ENCODE data around the gene DBF4B. TPM values are rescaled to one million over a fixed set of nuclear protein-coding genes. Genes with fewer than 3 reads are reported as not detected.
A peak's percentile ranks its signal among the peaks of the same experiment; 100 is the strongest.

Gene DBF4B
- total RNA-seq, 1 donor from 2014 or later = 2.6 TPM

GRCh38 chr17:44767493-44767892 lies 59.0 kb downstream of the DBF4B start:
- Histone ChIP-seq H3K4me3 (ENCODE audit: low read length in 3 of 3) (no peak overlapping the region), H3K27me3 (ENCODE audit: control insufficient read depth in 3 of 3, insufficient read depth in 3 of 3, low read length in 3 of 3) (peaks cover 0 to 8% (median 3%) of the 10 kb centered on the region in 3 donors), H3K36me3 (ENCODE audit: control insufficient read depth in 3 of 3, insufficient read depth in 3 of 3, low read length in 3 of 3) (no peaks in the 10 kb centered on the region), H3K4me1 (ENCODE audit: control insufficient read depth in 3 of 3, insufficient read depth in 3 of 3, low read length in 3 of 3) (peaks cover 0 to 2% (median 0%) of the 10 kb centered on the region in 3 donors), H3K27ac (ENCODE audit: low read depth, low read length) (no peak overlapping the region), H3K9me3 (ENCODE audit: control insufficient read depth in 3 of 3, low read length in 3 of 3) (no peaks in the 10 kb centered on the region), H3K9ac (ENCODE audit: low read depth in 1 of 3, low read length in 3 of 3) (no peak overlapping the region)

GRCh38 chr17:44768505-44769142 lies 60.2 kb downstream of the DBF4B start:
- no peak overlapping the region for H3K4me3 ChIP-seq (ENCODE audit: low read length in 3 of 3)
- H3K4me1 ChIP-seq (ENCODE audit: control insufficient read depth in 3 of 3, insufficient read depth in 3 of 3, low read length in 3 of 3) = peaks cover 0 to 2% (median 0%) of the 10 kb centered on the region in 3 donors
- H3K36me3 ChIP-seq (ENCODE audit: control insufficient read depth in 3 of 3, insufficient read depth in 3 of 3, low read length in 3 of 3) = no peaks in the 10 kb centered on the region
- no peak overlapping the region for H3K9ac ChIP-seq (ENCODE audit: low read depth in 1 of 3, low read length in 3 of 3)
- peaks cover 6 to 19% (median 7%) of the 10 kb centered on the region in 3 donors for H3K27me3 ChIP-seq (ENCODE audit: control insufficient read depth in 3 of 3, insufficient read depth in 3 of 3, low read length in 3 of 3)
- H3K27ac ChIP-seq (ENCODE audit: low read depth, low read length) = no peak overlapping the region
- no peaks in the 10 kb centered on the region for H3K9me3 ChIP-seq (ENCODE audit: control insufficient read depth in 3 of 3, low read length in 3 of 3)

GRCh38 chr17:44769230-44769629 lies 60.8 kb downstream of the DBF4B start:
- Histone ChIP-seq H3K9ac (ENCODE audit: low read depth in 1 of 3, low read length in 3 of 3) (no peak overlapping the region), H3K4me1 (ENCODE audit: control insufficient read depth in 3 of 3, insufficient read depth in 3 of 3, low read length in 3 of 3) (peaks cover 0 to 2% (median 1%) of the 10 kb centered on the region in 3 donors), H3K4me3 (ENCODE audit: low read length in 3 of 3) (no peak overlapping the region), H3K27me3 (ENCODE audit: control insufficient read depth in 3 of 3, insufficient read depth in 3 of 3, low read length in 3 of 3) (peaks cover 6 to 19% (median 8%) of the 10 kb centered on the region in 3 donors), H3K9me3 (ENCODE audit: control insufficient read depth in 3 of 3, low read length in 3 of 3) (no peaks in the 10 kb centered on the region), H3K27ac (ENCODE audit: low read depth, low read length) (no peak overlapping the region), H3K36me3 (ENCODE audit: control insufficient read depth in 3 of 3, insufficient read depth in 3 of 3, low read length in 3 of 3) (no peaks in the 10 kb centered on the region)

- Histone ChIP-seq H3K9me3 (ENCODE audit: control insufficient read depth in 3 of 3, low read length in 3 of 3) (no peaks in the 10 kb centered on the region), H3K4me3 (ENCODE audit: low read length in 3 of 3) (no peak overlapping the region), H3K27me3 (ENCODE audit: control insufficient read depth in 3 of 3, insufficient read depth in 3 of 3, low read length in 3 of 3) (peaks cover 6 to 19% (median 10%) of the 10 kb centered on the region in 3 donors), H3K9ac (ENCODE audit: low read depth in 1 of 3, low read length in 3 of 3) (no peak overlapping the region), H3K4me1 (ENCODE audit: control insufficient read depth in 3 of 3, insufficient read depth in 3 of 3, low read length in 3 of 3) (peaks cover under 1 to 6% (median 2%) of the 10 kb centered on the region in 3 donors), H3K36me3 (ENCODE audit: control insufficient read depth in 3 of 3, insufficient read depth in 3 of 3, low read length in 3 of 3) (no peaks in the 10 kb centered on the region), H3K27ac (ENCODE audit: low read depth, low read length) (no peak overlapping the region)
Observed at GRCh38 chr17:44769647-44770084, 61.2 kb downstream of the DBF4B start.

- no peaks in the 10 kb centered on the region for H3K9me3 ChIP-seq (ENCODE audit: control insufficient read depth in 3 of 3, low read length in 3 of 3)
- peaks cover 6 to 19% (median 10%) of the 10 kb centered on the region in 3 donors for H3K27me3 ChIP-seq (ENCODE audit: control insufficient read depth in 3 of 3, insufficient read depth in 3 of 3, low read length in 3 of 3)
- no peaks in the 10 kb centered on the region for H3K36me3 ChIP-seq (ENCODE audit: control insufficient read depth in 3 of 3, insufficient read depth in 3 of 3, low read length in 3 of 3)
- no peak overlapping the region for H3K27ac ChIP-seq (ENCODE audit: low read depth, low read length)
- H3K9ac ChIP-seq (ENCODE audit: low read depth in 1 of 3, low read length in 3 of 3) = no peak overlapping the region
- H3K4me1 ChIP-seq (ENCODE audit: control insufficient read depth in 3 of 3, insufficient read depth in 3 of 3, low read length in 3 of 3) = peaks cover 7 to 13% (median 7%) of the 10 kb centered on the region in 3 donors
- no peak overlapping the region for H3K4me3 ChIP-seq (ENCODE audit: low read length in 3 of 3)
Observed at GRCh38 chr17:44770166-44770925, 61.9 kb downstream of the DBF4B start.

- H3K27ac ChIP-seq (ENCODE audit: low read depth, low read length) = no peak overlapping the region
- no peaks in the 10 kb centered on the region for H3K9me3 ChIP-seq (ENCODE audit: control insufficient read depth in 3 of 3, low read length in 3 of 3)
- H3K4me1 ChIP-seq (ENCODE audit: control insufficient read depth in 3 of 3, insufficient read depth in 3 of 3, low read length in 3 of 3) = peaks cover 13 to 18% (median 14%) of the 10 kb centered on the region in 3 donors
- H3K9ac ChIP-seq (ENCODE audit: low read depth in 1 of 3, low read length in 3 of 3) = no peak overlapping the region
- no peaks in the 10 kb centered on the region for H3K36me3 ChIP-seq (ENCODE audit: control insufficient read depth in 3 of 3, insufficient read depth in 3 of 3, low read length in 3 of 3)
- H3K27me3 ChIP-seq (ENCODE audit: control insufficient read depth in 3 of 3, insufficient read depth in 3 of 3, low read length in 3 of 3) = peaks cover 7 to 20% (median 7%) of the 10 kb centered on the region in 3 donors
- no peak overlapping the region for H3K4me3 ChIP-seq (ENCODE audit: low read length in 3 of 3)
Observed at GRCh38 chr17:44772308-44773045, 64.0 kb downstream of the DBF4B start.

- no peak overlapping the region for H3K4me3 ChIP-seq (ENCODE audit: low read length in 3 of 3)
- peaks cover 13 to 18% (median 14%) of the 10 kb centered on the region in 3 donors for H3K4me1 ChIP-seq (ENCODE audit: control insufficient read depth in 3 of 3, insufficient read depth in 3 of 3, low read length in 3 of 3)
- H3K9ac ChIP-seq (ENCODE audit: low read depth in 1 of 3, low read length in 3 of 3) = no peak overlapping the region
- peaks cover 7 to 25% (median 14%) of the 10 kb centered on the region in 3 donors for H3K27me3 ChIP-seq (ENCODE audit: control insufficient read depth in 3 of 3, insufficient read depth in 3 of 3, low read length in 3 of 3)
- H3K27ac ChIP-seq (ENCODE audit: low read depth, low read length) = no peak overlapping the region
- no peaks in the 10 kb centered on the region for H3K36me3 ChIP-seq (ENCODE audit: control insufficient read depth in 3 of 3, insufficient read depth in 3 of 3, low read length in 3 of 3)
- no peaks in the 10 kb centered on the region for H3K9me3 ChIP-seq (ENCODE audit: control insufficient read depth in 3 of 3, low read length in 3 of 3)
Observed at GRCh38 chr17:44773140-44773539, 64.7 kb downstream of the DBF4B start.

- H3K9ac ChIP-seq (ENCODE audit: low read depth in 1 of 3, low read length in 3 of 3) = peak overlapping the region in 2 of 3 donors; percentile 1 to 62
- no peaks in the 10 kb centered on the region for H3K9me3 ChIP-seq (ENCODE audit: control insufficient read depth in 3 of 3, low read length in 3 of 3)
- H3K4me1 ChIP-seq (ENCODE audit: control insufficient read depth in 3 of 3, insufficient read depth in 3 of 3, low read length in 3 of 3) = peaks cover 17 to 26% (median 18%) of the 10 kb centered on the region in 3 donors
- H3K27me3 ChIP-seq (ENCODE audit: control insufficient read depth in 3 of 3, insufficient read depth in 3 of 3, low read length in 3 of 3) = peaks cover 11 to 30% (median 19%) of the 10 kb centered on the region in 3 donors
- H3K27ac ChIP-seq (ENCODE audit: low read depth, low read length) = no peak overlapping the region
- peak overlapping the region; percentile 65 to 77 (median 76) for H3K4me3 ChIP-seq (ENCODE audit: low read length in 3 of 3)
- no peaks in the 10 kb centered on the region for H3K36me3 ChIP-seq (ENCODE audit: control insufficient read depth in 3 of 3, insufficient read depth in 3 of 3, low read length in 3 of 3)
Observed at GRCh38 chr17:44774271-44775135, 66.0 kb downstream of the DBF4B start.
